ENCODE measurements around the gene DPYSL3. TPM values are rescaled to one million over a fixed set of nuclear protein-coding genes. Genes with fewer than 3 reads are reported as not detected.

Gene DPYSL3
- total and polyA plus RNA-seq, 4 donors, result 0.35 to 3.6 (median 1.7) TPM

DNA sequence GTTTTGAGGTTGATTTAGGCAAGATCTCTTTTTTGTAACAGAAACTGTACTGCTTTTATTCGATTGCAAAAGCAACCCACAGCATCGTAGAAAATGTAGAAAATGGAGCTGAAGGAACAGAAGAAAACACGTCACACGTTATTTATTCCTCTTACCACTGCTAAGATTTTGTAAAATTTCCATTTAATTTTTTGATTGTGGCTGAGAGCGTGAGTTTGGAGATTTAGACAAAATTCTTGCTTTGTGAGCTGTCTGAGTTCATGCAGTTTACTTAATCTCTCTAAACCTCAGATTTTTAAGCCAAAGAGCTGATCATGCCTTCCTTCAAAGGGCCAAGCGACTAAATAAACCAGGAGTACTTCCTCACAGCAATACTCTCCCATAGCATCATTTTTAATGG lies 24.8 kb downstream of the DPYSL3 start:
- DNase-seq (ENCODE audit: low spot score), result no peak
- peak overlapping the region in 1 of 2 donors; percentile 77 for H3K9ac ChIP-seq (ENCODE audit: low read depth in 1 of 2, low read length in 2 of 2)
- no peak for TF ChIP-seq RXRA (IDR thresholded peaks at IDR 0.05)
- TF ChIP-seq, protein P1, sequence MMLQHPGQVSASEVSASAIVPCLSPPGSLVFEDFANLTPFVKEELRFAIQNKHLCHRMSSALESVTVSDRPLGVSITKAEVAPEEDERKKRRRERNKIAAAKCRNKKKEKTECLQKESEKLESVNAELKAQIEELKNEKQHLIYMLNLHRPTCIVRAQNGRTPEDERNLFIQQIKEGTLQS (IDR thresholded peaks at IDR 0.05), result no peak
- TF ChIP-seq SP1 (IDR thresholded peaks at IDR 0.05), result no peak
- no peak for TF ChIP-seq RAD21 (IDR thresholded peaks at IDR 0.05)
- TF ChIP-seq, protein P2, sequence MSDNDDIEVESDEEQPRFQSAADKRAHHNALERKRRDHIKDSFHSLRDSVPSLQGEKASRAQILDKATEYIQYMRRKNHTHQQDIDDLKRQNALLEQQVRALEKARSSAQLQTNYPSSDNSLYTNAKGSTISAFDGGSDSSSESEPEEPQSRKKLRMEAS (IDR thresholded peaks at IDR 0.05), result no peak
- TF ChIP-seq TAF1 (conservative IDR thresholded peaks at IDR 0.05), result no peak
- no peak for TF ChIP-seq ZBTB33 (IDR thresholded peaks at IDR 0.05)
- no peak for TF ChIP-seq YY1 (IDR thresholded peaks at IDR 0.05)
- no peak for TF ChIP-seq HNF4G (IDR thresholded peaks at IDR 0.05)
- TF ChIP-seq NR2F2 (IDR thresholded peaks at IDR 0.05), result no peak
- no peak for TF ChIP-seq HNF4A (conservative IDR thresholded peaks at IDR 0.05)
- TF ChIP-seq FOXA2 (IDR thresholded peaks at IDR 0.05), result no peak
- TF ChIP-seq FOXA1 (IDR thresholded peaks at IDR 0.05), result no peak
- TF ChIP-seq JUND (IDR thresholded peaks at IDR 0.05), result no peak
- no peak for TF ChIP-seq GABPA (IDR thresholded peaks at IDR 0.05 in 1 of 2, conservative IDR thresholded peaks at IDR 0.05 in 1 of 2)
- TF ChIP-seq, protein P3, sequence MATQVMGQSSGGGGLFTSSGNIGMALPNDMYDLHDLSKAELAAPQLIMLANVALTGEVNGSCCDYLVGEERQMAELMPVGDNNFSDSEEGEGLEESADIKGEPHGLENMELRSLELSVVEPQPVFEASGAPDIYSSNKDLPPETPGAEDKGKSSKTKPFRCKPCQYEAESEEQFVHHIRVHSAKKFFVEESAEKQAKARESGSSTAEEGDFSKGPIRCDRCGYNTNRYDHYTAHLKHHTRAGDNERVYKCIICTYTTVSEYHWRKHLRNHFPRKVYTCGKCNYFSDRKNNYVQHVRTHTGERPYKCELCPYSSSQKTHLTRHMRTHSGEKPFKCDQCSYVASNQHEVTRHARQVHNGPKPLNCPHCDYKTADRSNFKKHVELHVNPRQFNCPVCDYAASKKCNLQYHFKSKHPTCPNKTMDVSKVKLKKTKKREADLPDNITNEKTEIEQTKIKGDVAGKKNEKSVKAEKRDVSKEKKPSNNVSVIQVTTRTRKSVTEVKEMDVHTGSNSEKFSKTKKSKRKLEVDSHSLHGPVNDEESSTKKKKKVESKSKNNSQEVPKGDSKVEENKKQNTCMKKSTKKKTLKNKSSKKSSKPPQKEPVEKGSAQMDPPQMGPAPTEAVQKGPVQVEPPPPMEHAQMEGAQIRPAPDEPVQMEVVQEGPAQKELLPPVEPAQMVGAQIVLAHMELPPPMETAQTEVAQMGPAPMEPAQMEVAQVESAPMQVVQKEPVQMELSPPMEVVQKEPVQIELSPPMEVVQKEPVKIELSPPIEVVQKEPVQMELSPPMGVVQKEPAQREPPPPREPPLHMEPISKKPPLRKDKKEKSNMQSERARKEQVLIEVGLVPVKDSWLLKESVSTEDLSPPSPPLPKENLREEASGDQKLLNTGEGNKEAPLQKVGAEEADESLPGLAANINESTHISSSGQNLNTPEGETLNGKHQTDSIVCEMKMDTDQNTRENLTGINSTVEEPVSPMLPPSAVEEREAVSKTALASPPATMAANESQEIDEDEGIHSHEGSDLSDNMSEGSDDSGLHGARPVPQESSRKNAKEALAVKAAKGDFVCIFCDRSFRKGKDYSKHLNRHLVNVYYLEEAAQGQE (IDR thresholded peaks at IDR 0.05), result no peak
- H3K4me1 ChIP-seq (ENCODE audit: control insufficient read depth in 4 of 4, insufficient read depth in 4 of 4, low read length in 3 of 4), result no peaks in the 10 kb centered on the region
- peak overlapping the region; percentile 14 to 39 for H3K27ac ChIP-seq (ENCODE audit: low read depth in 1 of 2, low read length in 2 of 2)
- peaks cover 0 to 2% (median 0%) of the 10 kb centered on the region in 4 donors for H3K27me3 ChIP-seq (ENCODE audit: control insufficient read depth in 4 of 4, insufficient read depth in 4 of 4, low read length in 3 of 4)
- 82% methylated on average over 6 of the region's 6 CpGs for WGBS
- no peak overlapping the region for H3K4me3 ChIP-seq (ENCODE audit: low read depth in 1 of 3, low read length in 3 of 3)
- H3K36me3 ChIP-seq (ENCODE audit: control insufficient read depth in 4 of 4, insufficient read depth in 3 of 4, low read depth in 1 of 4, low read length in 3 of 4), result no peaks in the 10 kb centered on the region
- no peaks in the 10 kb centered on the region for H3K9me3 ChIP-seq (ENCODE audit: control insufficient read depth in 4 of 4, low read length in 3 of 4)

DNA sequence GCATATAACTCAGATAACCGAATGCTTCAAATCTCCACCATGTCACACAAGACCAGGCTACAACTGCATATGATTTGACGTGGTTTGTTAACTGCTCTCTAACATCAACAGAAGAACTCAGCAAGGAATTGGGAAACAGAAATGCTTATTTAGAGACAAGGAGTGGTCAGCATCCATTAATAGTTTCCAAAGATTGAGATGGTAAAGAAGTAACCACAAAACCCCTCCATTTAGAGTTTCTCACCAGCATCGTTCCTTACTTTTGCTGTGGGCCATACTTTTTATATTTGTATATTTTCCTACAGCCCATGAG lies 25.2 kb downstream of the DPYSL3 start:
- DNase-seq (ENCODE audit: low spot score), result no peak
- H3K9me3 ChIP-seq (ENCODE audit: control insufficient read depth in 4 of 4, low read length in 3 of 4), result no peaks in the 10 kb centered on the region
- WGBS, result 78% methylated on average over 3 of the region's 3 CpGs
- H3K9ac ChIP-seq (ENCODE audit: low read depth in 1 of 2, low read length in 2 of 2), result peak overlapping the region in 1 of 2 donors; percentile 77
- H3K4me1 ChIP-seq (ENCODE audit: control insufficient read depth in 4 of 4, insufficient read depth in 4 of 4, low read length in 3 of 4), result no peaks in the 10 kb centered on the region
- H3K27ac ChIP-seq (ENCODE audit: low read depth in 1 of 2, low read length in 2 of 2), result peak overlapping the region; percentile 14 to 39
- peaks cover 0 to 2% (median 0%) of the 10 kb centered on the region in 4 donors for H3K27me3 ChIP-seq (ENCODE audit: control insufficient read depth in 4 of 4, insufficient read depth in 4 of 4, low read length in 3 of 4)
- no peak for TF ChIP-seq HNF4G (IDR thresholded peaks at IDR 0.05)
- no peak for TF ChIP-seq FOXA2 (IDR thresholded peaks at IDR 0.05)
- no peak for TF ChIP-seq RAD21 (IDR thresholded peaks at IDR 0.05)
- TF ChIP-seq, protein P2 (IDR thresholded peaks at IDR 0.05), result no peak
- no peak for TF ChIP-seq SP1 (IDR thresholded peaks at IDR 0.05)
- no peaks in the 10 kb centered on the region for H3K36me3 ChIP-seq (ENCODE audit: control insufficient read depth in 4 of 4, insufficient read depth in 3 of 4, low read depth in 1 of 4, low read length in 3 of 4)
- H3K4me3 ChIP-seq (ENCODE audit: low read depth in 1 of 3, low read length in 3 of 3), result no peak overlapping the region

Data from liver (tissue), 9 donors.